Embryonic facial prominence (tissue), 1 donor: Measurements from ENCODE around the gene SLC38A10.

Experiments used
- DNase-seq: peaks from one replicate; pipeline ENCODE4 v3.0.0-alpha.2; 2016; ENCODE audit errors: extremely low spot score

The SLC38A10 gene

GRCh38 chr17:81298991-81299738 is 4.1 kb upstream of the SLC38A10 start:
- no peak for DNase-seq

- no peak for DNase-seq
Measured at GRCh38 chr17:81298325-81298990, 3.4 kb upstream of the SLC38A10 start.

DNA sequence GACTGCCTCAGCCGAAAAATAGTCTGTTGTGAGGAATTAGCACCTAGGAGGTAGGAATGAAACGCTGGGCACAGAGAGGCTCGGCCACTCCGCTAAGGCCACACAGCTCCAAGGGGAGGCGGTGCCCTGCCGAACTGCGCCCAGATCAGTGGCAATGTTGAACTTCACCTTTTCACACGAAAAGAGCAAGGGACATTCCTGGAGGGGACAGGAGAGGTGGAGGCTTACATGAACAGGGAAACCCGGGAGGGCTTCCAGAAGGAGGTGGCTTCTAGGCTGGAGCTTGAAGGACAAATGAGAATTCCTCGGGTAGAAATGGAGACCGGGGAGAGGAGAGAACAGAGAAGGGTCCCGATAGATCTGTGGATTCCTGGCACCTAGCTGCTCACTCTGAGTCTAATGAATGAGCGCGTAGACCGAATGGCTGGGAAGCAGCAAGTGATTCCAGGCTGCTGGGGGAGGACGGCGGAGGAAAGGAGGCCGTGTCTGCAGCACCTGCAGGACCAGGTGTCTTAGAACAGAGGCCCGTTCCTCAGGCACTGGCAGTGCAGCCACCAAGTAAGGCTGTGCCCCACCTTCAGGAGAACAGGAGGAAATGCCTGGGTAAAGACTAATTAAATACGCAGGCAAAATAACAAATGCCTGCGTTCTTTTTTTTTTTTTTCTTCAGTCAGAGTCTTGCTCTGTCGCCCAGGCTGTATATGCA is 722 bp upstream of the SLC38A10 start:
- no peak for DNase-seq

DNA sequence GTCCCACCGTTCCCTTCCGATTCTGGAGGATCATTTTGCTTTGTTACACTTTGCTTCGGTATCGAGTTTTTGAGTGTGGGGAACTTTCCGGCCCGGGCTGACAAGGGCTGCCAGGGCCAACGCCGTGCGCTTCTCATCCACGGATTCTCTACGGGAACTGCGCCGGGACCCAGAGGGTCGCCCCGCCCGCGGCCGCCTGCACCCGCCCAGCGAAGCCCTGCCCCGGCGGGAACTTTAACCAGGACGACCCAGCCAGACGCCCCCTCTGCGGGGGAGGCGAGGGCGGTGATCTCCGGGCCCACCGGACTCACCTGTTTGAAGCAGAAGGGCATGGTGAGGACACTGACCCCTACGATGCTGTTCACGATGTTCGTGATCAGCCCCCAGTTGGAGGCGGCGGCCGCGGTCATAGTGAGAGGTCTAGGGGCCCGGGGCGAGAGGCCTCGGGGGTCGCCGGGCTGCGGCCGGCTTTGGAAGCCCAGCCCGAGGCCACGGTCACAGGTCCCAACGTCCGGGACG is 536 bp downstream of the SLC38A10 start:
- DNase-seq: no peak

DNA sequence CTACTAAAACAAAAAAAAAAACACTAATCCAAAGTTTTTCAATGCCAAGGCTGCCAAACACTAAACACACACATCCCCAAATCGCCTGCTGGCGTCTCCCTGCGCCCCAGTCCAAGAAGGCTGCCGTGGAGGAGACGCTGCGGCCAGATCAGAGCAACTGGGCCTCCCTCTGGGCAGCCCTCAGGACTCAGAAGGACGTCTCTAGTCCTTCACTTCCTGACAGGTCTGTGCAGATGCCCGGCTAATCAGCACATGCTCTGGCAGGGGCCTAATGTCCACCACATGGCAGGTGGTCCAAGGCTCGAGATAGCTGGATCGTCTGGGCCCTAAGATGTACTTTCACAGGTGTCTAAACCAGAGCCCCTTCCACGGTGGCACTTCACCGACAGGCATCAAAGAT is 2.7 kb downstream of the SLC38A10 start:
- no peak for DNase-seq

DNA sequence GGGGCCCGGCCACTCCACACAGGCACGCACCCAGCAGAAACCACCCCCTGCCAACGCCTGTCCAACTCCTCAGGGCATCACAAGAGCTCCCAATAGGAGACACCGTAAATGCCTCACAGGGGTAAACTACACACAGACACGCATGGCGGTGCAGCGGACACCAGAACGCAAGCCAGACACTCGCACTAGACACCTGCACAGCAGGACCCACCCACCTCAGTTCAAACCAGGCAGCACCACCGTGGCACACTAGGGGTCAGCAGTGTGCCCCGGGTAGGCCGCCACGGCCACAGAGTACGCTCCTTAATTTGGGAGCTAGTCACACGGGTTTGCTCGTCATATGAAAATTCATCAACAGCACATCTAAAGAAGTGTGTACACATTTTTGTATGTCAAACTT is 3.4 kb downstream of the SLC38A10 start:
- no peak for DNase-seq

- DNase-seq: no peak
Measured at GRCh38 chr17:81290230-81290629, 4.9 kb downstream of the SLC38A10 start.

- DNase-seq: no peak
Measured at GRCh38 chr17:81289627-81290026, 5.5 kb downstream of the SLC38A10 start.

- no peak for DNase-seq
Measured at GRCh38 chr17:81288715-81289114, 6.4 kb downstream of the SLC38A10 start.

- no peak for DNase-seq
Measured at GRCh38 chr17:81287741-81288430, 7.2 kb downstream of the SLC38A10 start.

- DNase-seq: no peak
Measured at GRCh38 chr17:81287152-81287551, 8.0 kb downstream of the SLC38A10 start.

DNA sequence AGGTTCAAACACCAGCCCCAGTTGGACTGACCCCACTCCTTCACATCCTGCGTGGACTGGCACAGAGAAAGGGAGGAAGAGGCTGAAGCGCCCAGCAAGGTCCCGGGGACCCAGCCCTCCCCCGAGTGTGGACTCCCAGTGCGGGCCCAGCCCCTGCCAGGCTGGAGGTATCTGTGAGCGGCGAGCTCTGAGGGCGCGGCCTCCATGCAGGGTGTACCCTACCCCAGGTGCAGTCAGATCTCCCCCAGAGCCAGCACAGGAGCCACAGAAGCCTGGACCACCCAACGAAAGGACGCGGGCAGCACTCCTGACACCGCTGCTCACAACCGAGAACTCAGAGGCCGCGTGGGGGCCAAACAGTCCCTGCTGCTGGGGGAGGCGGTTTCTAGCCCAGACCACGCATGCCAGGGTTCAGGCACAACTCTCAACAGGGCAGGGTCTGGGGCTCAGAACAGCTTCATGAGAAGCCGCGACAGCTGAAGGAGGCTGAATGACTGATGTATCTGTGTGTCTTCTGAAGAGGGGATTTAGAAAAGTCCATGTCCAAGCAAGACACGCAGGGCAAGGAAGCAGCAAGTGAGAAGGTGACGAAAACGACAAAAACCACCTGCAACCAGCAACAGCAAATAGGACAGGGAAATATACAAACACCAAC is 8.5 kb downstream of the SLC38A10 start:
- no peak for DNase-seq

GRCh38 chr17:81285894-81286293 is 9.2 kb downstream of the SLC38A10 start:
- no peak for DNase-seq

DNA sequence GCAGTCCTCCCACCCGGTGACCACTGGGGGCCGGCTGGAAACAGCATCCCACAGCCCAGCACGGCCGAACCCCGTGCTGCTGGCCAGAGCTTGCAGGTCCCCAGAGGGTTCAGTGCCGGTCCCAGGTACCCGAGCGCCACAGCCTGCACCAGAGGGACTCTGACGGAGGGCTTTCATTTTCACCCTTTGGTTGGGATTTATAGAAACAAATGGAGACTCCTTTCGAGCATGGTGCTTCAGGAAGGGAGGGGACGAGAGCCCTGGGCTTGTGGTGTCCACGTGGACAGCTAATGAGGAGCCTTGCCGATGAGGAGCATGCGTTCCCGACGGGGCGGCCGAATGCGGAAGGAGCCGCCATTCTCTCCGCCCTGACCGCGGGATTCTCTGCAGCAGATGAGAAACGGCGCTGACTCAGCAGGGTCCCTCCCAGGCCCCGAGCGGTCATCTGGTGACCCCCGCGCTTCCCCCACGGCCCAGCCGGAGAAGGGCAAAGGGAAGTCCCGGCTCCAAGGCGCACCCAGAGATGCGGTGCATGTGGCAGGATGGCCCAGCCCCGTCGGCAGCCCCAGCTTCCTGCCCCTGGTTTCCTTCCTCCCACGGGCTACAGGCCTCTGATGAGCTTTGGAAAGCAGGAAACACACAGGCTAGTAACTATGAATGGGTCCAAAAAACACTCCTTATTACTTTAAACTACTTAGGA is 9.8 kb downstream of the SLC38A10 start:
- no peak for DNase-seq

GRCh38 chr17:81282876-81283275 is 12.2 kb downstream of the SLC38A10 start:
- DNase-seq: no peak

- no peak for DNase-seq
Measured at GRCh38 chr17:81282141-81282540, 13.0 kb downstream of the SLC38A10 start.

DNA sequence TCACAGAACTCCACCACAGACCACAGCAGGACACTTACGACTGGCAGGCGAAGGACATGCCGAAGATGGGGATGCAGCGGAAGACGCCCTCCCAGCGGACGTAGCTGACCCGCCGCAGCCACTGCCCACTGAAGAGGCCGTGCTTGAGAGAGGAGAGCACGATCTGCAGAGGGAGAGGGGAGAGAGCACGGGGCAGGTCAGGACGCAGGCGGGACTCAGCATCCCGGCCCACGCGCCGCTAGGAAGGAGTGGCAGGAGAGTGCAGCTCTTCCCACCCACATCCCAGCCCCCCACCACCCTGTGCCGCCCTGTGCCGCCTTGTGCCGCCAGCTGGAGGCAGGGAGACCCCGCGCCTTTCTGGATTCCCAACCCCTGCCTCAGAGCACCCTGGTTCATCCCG is 14.5 kb downstream of the SLC38A10 start:
- no peak for DNase-seq

DNA sequence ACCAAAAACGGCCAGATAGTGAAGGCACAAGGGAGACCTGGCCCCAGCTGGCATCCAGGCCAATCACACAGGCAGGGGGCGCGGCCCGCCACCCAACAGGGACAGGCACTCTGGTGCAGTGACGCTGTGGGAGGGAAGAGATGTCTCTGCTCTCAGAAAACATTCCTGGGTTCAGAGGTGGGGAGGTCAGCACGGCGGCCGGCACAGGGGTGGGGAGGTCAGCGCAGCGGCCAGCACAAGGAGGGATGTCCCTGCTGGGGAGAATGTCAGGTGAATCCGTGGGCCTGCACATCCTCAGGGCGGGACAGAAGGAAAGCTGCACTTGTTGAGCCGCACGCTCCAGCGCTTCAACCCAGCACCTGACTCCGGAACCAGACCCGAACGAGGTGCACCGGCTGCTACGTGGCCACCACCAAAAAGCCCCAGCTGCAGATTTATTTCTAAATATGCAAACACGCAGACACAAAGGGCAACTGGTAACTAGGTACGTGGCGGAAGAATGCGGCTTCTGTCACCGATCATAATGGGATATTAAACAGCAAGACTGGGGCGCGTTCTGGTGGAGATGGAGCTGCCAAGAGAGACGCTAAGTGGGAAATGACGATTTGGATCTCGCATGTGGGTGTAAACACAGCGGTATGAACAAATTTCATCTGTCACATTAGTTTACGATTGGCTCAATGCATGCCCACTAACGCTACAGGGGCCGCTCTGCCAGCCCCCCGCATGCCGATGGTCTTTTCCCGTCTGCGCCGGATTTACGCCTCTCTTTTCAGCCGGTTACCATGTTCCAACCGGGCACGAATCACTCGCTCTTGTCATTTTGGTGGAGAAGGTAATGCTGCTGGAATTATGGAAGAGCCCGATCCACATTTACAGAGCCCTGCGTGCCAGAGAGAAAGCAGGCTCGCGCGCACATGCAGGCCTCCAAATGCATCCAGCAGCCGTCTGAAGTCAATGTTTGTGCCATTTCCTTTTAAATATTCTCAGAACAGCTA is 15.5 kb downstream of the SLC38A10 start:
- DNase-seq: no peak

GRCh38 chr17:81278831-81279230 is 16.3 kb downstream of the SLC38A10 start:
- DNase-seq: no peak
